Hepatic stellate cell (primary cell): ENCODE results near the gene FAM53A.
"Not testable (repeated sequence)": the region's sequence is repeated elsewhere in the genome, so short reads cannot be mapped to it uniquely, and the experiment has no call there.

ENCODE experiments used
- DNase-seq: peaks from one replicate; pipeline ENCODE4 v3.0.0; 2011; ENCODE audit warnings: low spot score

Gene FAM53A

GRCh38 chr4:1622238-1622637, 61.9 kb downstream of the FAM53A start:
- no peak for DNase-seq

DNA sequence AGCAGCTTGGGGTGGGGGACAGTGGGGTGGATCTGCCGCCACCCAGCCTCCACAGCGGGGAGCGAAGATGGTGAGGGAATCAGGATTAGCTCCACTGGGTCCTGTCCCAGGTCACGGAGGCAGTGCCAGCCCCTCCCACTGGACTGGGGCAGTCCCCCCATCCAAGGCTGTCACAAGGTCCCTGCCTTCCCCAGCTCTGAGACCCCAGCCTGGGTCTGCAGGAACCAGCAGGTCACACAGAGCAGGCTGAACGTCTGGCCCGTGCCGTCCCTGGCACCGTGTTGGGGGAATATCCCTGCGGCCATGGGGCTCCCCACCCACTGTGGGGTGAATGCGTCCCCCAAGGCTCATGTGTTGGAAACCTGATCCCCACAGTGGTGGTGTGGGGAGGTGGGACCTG, 62.6 kb downstream of the FAM53A start:
- DNase-seq = no peak

GRCh38 chr4:1619151-1619672, 64.9 kb downstream of the FAM53A start:
- DNase-seq = no peak

DNA sequence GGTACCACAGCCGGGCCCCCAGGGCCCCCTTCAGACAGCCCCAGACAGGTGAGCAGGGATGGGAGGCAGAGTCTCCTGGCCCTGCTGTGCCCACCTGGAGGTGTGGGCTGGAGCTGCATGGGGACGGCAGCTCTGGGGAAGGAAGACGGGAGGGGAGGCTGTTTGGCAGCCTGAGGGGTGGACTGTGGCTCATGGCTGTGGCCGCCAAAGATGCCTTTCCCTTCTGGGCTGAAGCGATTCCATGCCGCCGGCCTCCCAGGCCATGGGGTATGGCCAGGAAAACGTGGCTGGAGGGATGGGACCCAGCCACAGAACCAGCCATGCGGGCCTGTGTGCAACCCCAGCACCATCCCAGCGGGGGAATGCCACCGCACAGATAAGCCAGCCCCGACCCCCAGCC, 65.7 kb downstream of the FAM53A start:
- no peak for DNase-seq

- DNase-seq = no peak
Observed at GRCh38 chr4:1616557-1616930, 67.6 kb downstream of the FAM53A start.

DNA sequence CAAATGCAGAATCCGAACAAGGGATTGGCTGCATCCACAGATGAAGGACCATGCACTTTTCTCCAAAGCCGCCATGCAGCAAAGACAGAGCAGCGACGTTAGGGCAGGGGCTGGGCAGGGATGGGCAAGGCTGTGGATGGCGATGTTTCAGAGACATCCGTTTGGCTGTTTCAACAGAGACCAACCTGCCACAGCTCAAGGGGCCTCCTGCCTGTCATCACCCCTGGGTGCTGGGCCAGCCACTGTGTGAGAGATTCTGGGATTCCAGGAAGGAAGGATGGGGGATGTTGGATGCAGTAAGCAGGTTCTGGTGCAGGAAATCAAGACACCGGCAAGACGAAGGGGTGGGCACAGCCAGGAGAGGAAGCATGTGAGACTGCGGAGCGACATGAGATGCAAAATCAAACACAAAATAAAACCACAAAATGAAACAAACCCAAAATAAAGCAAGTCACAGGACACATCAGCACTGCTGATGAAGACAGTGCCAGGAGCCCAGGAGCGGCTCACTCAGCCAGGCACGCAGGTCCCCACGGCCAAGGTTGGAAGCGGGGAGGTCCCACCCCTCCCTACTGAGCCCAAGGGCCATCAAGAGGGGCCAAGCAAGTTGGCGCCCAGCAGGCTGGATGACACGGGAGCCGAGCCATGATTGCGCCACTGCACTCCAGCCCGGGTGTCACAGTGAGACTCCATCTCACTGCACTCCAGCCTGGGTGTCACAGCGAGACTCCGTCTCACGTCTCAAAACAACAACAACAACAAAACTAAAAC, 68.1 kb downstream of the FAM53A start:
- DNase-seq = no peak

DNA sequence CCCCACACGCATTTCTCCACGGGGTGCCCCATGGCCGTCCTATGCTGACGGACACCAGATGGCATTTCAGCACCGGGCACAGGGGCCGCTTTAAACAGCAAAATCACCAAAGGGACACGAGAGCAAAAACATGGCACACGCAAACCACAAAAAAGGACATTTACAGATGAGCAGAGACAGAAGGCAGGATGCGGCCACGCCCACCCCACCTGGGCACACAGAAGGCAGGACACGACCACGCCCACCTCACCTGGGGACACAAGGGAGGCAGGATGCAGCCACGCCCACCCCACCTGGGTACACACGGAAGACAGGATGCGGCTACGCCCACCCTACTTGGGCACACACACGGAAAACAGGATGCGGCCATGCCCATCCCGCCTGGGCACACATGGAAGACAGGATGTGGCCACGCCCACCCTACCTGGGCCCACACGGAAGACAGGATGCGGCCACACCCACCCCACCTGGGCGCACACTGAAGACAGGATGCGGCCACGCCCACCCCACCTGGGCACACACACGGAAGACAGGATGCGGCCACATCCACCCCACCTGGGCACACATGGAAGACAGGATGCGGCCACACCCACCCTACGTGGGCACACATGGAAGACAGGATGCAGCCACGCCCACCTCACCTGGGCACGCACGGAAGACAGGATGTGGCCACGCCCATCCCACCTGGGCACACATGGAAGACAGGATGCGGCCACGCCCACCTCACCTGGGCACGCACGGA, 69.1 kb downstream of the FAM53A start:
- no peak for DNase-seq

DNA sequence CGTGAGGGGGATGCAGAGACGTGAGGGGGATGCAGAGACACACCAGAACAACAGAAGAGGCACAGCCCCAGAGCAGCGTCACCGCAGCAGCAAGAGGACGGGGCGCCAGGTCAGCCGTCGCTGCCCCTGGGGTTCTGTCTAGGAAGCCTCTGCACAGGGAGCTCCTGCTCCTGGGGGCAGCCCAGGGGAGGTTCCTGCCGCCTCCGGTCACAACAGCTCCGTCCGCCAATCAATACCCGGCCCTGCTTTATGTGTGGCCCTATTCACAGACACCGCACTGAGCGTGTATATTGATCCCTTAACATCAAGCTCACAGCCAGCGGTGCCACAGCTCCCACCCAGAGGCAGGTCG, 69.6 kb downstream of the FAM53A start:
- no peak for DNase-seq

DNA sequence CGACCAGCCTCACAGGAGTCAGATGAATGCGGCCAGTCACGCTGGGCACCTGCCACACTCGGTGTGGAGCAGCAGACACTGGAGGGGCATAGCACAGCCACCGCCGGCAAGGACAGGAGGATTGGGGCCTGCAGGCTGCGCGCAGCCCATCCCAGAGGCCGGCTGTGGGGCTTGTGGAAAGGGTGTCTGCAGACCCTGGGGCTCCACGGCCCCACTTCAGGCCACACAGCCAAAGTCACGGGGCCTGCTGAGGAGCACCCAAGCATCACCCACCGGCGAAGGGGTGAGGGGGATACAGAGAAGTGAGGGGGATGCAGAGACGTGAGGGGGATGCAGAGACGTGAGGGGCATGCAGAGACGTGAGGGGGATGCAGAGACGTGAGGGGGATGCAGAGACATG, 70.1 kb downstream of the FAM53A start:
- no peak for DNase-seq

- no peak for DNase-seq
Observed at GRCh38 chr4:1613099-1613495, 71.0 kb downstream of the FAM53A start.

DNA sequence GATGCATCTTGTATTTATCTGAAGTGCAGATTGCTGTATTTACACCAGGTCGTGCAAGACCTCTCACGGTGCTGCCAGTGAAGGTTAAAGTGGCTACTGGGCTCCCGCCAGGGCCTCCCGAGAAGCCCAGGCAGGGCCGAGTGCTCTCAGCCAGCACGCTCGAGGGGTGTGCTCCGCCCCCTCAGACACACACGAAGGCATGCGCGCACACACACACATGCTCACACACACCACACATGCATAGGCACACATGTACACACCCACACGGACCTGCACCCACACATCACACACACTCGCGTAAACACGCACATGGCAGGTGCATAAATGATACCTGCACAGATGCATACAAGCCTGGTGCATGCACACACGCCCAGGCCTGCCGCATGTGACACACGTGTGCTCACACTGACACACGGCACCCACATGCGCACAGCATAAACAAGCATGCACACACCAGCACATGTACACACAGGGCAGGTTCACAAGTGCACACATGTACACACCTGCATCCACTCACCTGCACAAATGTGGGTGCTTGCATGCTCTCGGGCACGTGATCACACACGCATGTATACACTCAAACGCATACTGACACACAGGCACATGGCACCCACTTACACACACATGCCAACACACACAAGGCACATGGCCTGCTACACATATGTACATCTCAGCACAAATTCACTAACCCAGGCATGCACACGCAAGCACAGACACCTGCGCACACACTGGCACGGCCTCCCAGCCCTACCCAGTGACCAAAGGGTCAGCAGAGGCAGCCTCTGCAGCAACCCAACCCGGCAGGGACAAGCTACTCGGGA, 71.6 kb downstream of the FAM53A start:
- DNase-seq = no peak

- no peak for DNase-seq
Observed at GRCh38 chr4:1611501-1611870, 72.6 kb downstream of the FAM53A start.

GRCh38 chr4:1610791-1611500, 73.2 kb downstream of the FAM53A start:
- DNase-seq = no peak

DNA sequence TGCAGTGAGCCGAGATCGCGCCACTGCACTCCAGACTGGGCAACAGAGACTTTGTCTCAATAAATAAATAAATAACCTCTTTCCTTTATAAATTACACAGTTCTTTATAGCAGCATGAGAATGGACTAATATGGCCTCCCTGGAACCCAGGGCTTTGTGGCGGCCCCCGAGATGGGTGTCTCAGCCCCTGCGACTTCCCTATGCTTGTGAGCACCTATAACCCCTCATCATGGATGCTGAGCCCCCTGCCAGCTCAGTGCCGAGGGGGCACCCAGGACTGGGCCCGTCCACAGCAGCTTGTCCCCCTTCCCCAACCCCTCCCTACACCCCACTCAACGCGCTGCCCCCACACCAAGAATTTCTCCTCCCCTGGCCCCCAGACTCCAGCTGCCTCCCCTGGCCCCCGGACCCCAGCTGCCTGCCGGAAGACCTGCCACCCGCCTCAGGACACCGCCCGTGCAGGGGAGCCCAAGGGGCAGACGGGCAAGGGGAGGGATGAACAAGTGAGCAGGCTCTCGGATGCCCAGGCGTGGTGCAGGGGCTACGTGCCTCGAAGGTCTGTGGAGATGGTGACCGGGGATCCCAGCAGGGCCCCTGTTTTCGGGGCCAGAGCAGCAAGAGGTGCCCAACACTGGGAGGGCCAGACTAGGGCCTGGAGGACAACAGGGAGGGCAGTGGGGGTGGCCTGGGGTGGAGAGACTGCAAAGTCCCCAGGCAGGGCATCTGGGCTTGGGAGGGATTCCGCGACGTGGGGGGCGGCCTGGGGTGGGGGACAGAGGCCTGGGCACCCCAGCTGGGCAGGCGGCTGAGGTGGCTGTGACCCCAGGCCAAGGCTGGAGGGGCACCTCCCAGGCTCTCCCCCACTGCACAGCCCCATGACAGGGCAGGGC, 74.0 kb downstream of the FAM53A start:
- no peak for DNase-seq

GRCh38 chr4:1608821-1609500, 75.2 kb downstream of the FAM53A start:
- no peak for DNase-seq

- DNase-seq = no peak
Observed at GRCh38 chr4:1608196-1608820, 75.8 kb downstream of the FAM53A start.

DNA sequence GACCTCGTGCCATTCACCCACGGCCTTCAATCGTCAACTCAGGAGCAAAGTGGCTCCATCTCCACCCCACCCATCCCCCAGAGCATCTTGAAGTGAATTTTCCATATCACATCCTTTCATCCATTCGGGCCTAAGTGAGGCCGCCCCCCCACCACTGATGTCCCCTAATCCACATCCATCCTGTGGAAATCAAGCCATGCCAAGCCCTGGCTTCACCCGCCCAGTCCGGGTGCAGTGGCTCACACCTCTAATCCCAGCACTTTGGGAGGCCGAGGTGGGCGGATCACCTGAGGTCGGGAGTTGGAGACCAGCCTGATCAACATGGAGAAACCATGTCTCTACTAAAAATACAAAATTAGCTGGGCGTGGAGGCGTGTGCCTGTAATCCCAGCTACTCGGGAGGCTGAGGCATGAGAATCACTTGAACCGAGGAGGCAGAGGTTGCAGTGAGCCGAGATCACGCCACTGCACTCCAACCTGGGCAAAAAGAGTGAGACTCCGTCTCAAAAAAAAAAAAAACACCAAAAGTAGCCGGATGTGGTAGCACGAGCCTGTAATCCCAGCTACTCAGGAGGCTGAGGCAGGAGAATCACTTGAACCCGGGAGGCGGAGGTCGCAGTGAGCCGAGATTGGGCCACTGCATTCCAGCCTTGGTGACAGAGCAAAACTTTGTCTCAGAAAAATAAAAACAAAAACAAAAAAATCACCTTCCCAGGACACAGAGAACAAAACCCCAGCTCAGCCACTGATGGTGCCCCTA, 76.5 kb downstream of the FAM53A start:
- DNase-seq = not testable (repeated sequence)

DNA sequence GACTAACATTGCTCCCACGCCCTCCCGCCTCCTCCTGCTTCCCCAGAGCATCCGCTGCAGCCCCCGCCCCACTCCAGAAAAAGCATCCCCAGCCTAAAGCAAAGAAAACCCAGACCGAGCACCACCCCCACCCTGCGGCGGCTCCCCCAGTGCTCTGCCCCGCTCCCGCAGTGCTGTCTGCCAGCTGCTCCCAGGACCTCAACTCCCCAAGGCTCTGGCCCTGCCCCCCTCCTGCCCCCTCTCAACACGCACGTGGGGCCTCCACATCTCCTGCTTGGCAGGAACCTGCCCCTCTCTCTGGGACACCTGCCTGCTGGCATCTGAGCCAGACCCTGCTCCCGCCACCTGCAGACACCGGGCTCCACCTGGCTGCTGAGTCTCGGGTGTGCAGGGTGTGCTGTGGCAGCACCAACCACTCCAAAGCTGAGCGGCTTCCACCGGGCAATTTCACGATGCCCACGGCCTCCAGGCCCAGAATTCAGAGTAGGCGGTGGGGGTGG, 79.4 kb downstream of the FAM53A start:
- no peak for DNase-seq

DNA sequence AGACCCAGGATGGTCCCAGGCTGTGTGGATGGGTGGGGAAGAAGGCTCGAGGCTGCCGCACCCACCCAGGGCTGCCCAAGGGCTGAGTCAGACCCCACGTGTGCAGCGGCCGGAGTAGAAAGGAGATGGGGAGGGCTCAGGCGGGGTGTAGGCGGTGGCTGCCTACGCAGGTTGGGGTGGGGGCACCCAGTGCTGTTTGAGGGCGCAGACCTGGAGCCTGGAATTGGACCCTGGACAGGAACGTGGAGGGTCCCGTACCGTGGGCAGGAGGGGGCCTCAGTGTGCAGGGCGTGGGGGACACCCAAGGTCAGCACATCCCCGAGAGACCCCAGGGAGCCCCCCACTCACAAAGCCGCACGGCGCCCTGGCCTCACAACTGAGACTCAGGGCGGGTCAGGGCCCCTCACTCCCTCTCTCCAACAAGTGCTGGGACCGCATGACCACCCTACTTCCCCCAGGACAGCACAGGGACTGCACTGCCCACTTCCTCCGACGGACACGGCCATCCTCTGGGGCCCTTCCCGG, 79.9 kb downstream of the FAM53A start:
- DNase-seq = no peak
